Measurements from ENCODE around the gene MAJIN. TPM values are rescaled to one million over a fixed set of nuclear protein-coding genes. Genes with fewer than 3 reads are reported as not detected.

Gene MAJIN
- total and polyA plus RNA-seq, 9 of the 15 experiments (the other 6 are each of a cell fraction or from before 2014, with no cell fraction given): 0.17 to 0.83 (median 0.24) TPM; not detected in 2

DNA sequence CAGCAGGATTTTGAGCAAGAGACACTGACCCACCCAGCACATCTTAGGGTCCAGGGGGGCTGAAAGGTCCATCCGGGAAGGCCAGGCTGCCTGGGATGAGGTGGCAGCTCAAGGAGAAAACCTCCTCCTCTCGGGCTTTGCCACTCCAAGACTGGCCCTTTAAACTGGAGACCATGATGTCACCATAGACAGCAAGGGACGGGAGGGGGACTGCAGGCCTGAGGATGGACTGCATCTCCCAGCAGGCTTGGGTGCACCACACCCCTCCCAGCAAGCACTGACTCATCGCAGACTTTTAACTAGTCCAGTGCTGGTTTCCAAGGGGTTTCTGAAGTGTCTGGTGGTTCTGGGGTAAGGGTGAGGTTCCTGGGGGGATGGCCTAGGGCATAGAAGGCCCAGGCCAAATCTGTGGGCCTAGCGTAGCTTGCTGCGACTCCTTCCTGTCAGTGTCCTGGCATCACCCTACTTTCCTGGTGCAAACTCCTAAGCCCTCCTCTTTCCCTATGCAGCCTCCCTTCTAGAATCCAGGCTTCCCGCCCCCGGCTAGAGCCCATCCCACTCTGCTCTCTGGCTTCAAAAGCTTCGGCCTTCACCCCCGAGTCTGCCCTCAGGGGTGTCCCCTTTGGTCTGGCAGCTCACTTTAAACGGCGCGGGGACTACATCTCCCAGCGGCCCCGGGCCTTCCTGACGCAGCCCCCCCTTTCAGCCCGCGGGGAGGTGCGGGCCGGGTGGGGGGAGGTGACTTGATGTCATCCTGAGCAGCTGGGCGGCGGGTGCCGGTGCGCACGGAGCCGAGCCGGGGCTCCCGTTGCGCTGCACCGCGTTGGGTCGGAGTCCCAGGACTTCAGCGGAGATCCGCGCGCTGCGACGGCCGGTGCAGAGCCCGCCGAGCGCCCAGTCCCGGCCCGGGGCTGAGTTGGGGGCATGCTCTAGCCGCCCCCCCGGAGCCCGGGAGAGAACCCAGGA is 47.7 kb downstream of the MAJIN start, which contains the start of gene PPP2R5B (continued):
- no peak for TF ChIP-seq TEAD2 (tag; IDR thresholded peaks at IDR 0.05)
- no peak for TF ChIP-seq YBX1 (IDR thresholded peaks at IDR 0.05)
- peak; percentile 79 for TF ChIP-seq NFE2 (IDR thresholded peaks at IDR 0.05; ENCODE audit: low read depth)
- peak; percentile 94 for TF ChIP-seq HCFC1 (IDR thresholded peaks at IDR 0.05; ENCODE audit: low read depth, low read length)
- TF ChIP-seq ZNF12 (CRISPR knock-in tag; IDR thresholded peaks at IDR 0.05): peak; percentile 64; the same call in 1 of the 2 replicates
- peak; percentile 56 for TF ChIP-seq MAFG (tag; conservative IDR thresholded peaks at IDR 0.05)
- peak; percentile 91 for TF ChIP-seq ZNF143 (CRISPR knock-in tag; IDR thresholded peaks at IDR 0.05)
- TF ChIP-seq HSF4 (CRISPR knock-in tag; IDR thresholded peaks at IDR 0.05; ENCODE audit: borderline replicate concordance): no peak
- TF ChIP-seq C11orf30 (IDR thresholded peaks at IDR 0.05; ENCODE audit: low read depth): no peak
- TF ChIP-seq NCOA6 (IDR thresholded peaks at IDR 0.05): no peak
- no peak for TF ChIP-seq RBM25 (IDR thresholded peaks at IDR 0.05; ENCODE audit: low read depth, low read length, severe bottlenecking)
- TF ChIP-seq ZBTB12 (CRISPR knock-in tag; IDR thresholded peaks at IDR 0.05): peak; percentile 40; the same call in 1 of the 2 replicates
- TF ChIP-seq U2AF1 (optimal IDR thresholded peaks at IDR 0.05; ENCODE audit: low read depth, low read length): no peak
- no peak for TF ChIP-seq GATAD2B (IDR thresholded peaks at IDR 0.05; ENCODE audit: borderline replicate concordance)
- TF ChIP-seq BRCA1 (IDR thresholded peaks at IDR 0.05): no peak
- no peak for TF ChIP-seq BRCA1 (CRISPR knock-in tag; IDR thresholded peaks at IDR 0.05)
- TF ChIP-seq EWSR1 (IDR thresholded peaks at IDR 0.05; ENCODE audit: borderline replicate concordance, low read depth, partially characterized antibody): no peak
- TF ChIP-seq, protein P1, sequence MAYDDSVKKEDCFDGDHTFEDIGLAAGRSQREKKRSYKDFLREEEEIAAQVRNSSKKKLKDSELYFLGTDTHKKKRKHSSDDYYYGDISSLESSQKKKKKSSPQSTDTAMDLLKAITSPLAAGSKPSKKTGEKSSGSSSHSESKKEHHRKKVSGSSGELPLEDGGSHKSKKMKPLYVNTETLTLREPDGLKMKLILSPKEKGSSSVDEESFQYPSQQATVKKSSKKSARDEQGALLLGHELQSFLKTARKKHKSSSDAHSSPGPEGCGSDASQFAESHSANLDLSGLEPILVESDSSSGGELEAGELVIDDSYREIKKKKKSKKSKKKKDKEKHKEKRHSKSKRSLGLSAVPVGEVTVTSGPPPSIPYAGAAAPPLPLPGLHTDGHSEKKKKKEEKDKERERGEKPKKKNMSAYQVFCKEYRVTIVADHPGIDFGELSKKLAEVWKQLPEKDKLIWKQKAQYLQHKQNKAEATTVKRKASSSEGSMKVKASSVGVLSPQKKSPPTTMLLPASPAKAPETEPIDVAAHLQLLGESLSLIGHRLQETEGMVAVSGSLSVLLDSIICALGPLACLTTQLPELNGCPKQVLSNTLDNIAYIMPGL (CRISPR knock-in tag; IDR thresholded peaks at IDR 0.05): no peak; the same call in 1 of the 2 replicates
- TF ChIP-seq ZNF592 (IDR thresholded peaks at IDR 0.05): no peak
- no peak for TF ChIP-seq ZFP1 (CRISPR knock-in tag; IDR thresholded peaks at IDR 0.05)

Data from K562 (cell line).